CD4-positive, alpha-beta memory T cell (primary cell): ENCODE results near the gene TAF1C. TPM values are rescaled to one million over a fixed set of nuclear protein-coding genes. Genes with fewer than 3 reads are reported as not detected.

ENCODE experiments used
- CTCF ChIA-PET: fragments of 350-600 bp; sonication (Branson Sonifier 250); formaldehyde crosslinking; loops from one replicate; lab custom pipeline; 2021; ENCODE audit warnings: inconsistent platforms; ENCODE audit not compliant: partially characterized antibody; lab: Charles Lee
- POLR2A ChIA-PET: fragments of 350-600 bp; sonication (Branson Sonifier 250); formaldehyde crosslinking; loops from one replicate; lab custom pipeline; 2021; ENCODE audit not compliant: partially characterized antibody; lab: Charles Lee
- DNase-seq, 5 donors: peaks; one replicate each; pipeline versions ENCODE4 v3.0.0 to v3.0.0-alpha.2; 2020 to 2022; ENCODE audit warnings: mixed read lengths in 1 of 5
- H3K27ac ChIP-seq: one replicate; pipeline ENCODE4 v1.7.0; 2013; ENCODE audit warnings: low read depth, low read length
- H3K27me3 ChIP-seq: 2 replicates; pipeline ENCODE4 v1.7.0; 2013; ENCODE audit warnings: mild to moderate bottlenecking, low read length, moderate library complexity; ENCODE audit not compliant: insufficient read depth
- H3K36me3 ChIP-seq: 2 replicates; pipeline ENCODE4 v1.7.0; 2013; ENCODE audit warnings: mild to moderate bottlenecking, low read length, moderate library complexity; ENCODE audit not compliant: insufficient read depth
- H3K4me1 ChIP-seq: 2 replicates; pipeline ENCODE4 v1.7.0; 2013; ENCODE audit warnings: mild to moderate bottlenecking, low read length, moderate library complexity; ENCODE audit not compliant: insufficient read depth
- H3K4me3 ChIP-seq, 2 donors: one replicate each; pipeline ENCODE4 v1.7.0; 2013; ENCODE audit warnings: low read length in 2 of 2, mild to moderate bottlenecking in 1 of 2
- H3K9me3 ChIP-seq, 2 donors: one replicate each; pipeline ENCODE4 v1.7.0; 2013; ENCODE audit warnings: low read length in 2 of 2, control low read depth in 1 of 2; ENCODE audit not compliant: control insufficient read depth in 1 of 2
- H3K27ac Mint-ChIP-seq, 7 donors: one replicate each; pipeline ENCODE4 v1.8.0; 2020 to 2021; ENCODE audit warnings: mixed read lengths in 7 of 7, mild to moderate bottlenecking in 6 of 7, inconsistent platforms in 3 of 7, moderate library complexity in 3 of 7
- H3K27me3 Mint-ChIP-seq, 2 donors: one replicate each; pipeline ENCODE4 v1.8.0; 2020 to 2021; ENCODE audit warnings: mixed read lengths in 2 of 2
- H3K36me3 Mint-ChIP-seq, 2 donors: one replicate each; pipeline ENCODE4 v1.8.0; 2020 to 2021; ENCODE audit warnings: mixed read lengths in 2 of 2, inconsistent platforms in 1 of 2, mild to moderate bottlenecking in 1 of 2
- H3K4me1 Mint-ChIP-seq, 4 donors: one replicate each; pipeline ENCODE4 v1.8.0; 2020 to 2021; ENCODE audit warnings: mixed read lengths in 4 of 4, mild to moderate bottlenecking in 1 of 4
- H3K4me3 Mint-ChIP-seq, 8 donors: one replicate each; pipeline ENCODE4 v1.8.0; 2020 to 2021; ENCODE audit warnings: mixed read lengths in 8 of 8, mild to moderate bottlenecking in 7 of 8, moderate library complexity in 6 of 8, inconsistent platforms in 3 of 8
- H3K9me3 Mint-ChIP-seq, 8 donors: one replicate each; pipeline ENCODE4 v1.8.0; 2020 to 2021; ENCODE audit warnings: mixed read lengths in 8 of 8, mild to moderate bottlenecking in 5 of 8, inconsistent platforms in 3 of 8, moderate library complexity in 1 of 8
- intact Hi-C: fragments of 100-400 bp; cut with micrococcal nuclease; formaldehyde crosslinking; loops from one replicate; pipeline ENCODE4 v1.15.1; 2023
- polyA plus RNA-seq, 2 donors: library from polyadenylated mRNA; unstranded; fragments of 300-500 nt; fragmentation: Illumina TruSeq; gene quantifications; one replicate each; pipeline ENCODE4 v1.2.3, GENCODE V29; 2021
- total RNA-seq, 2 experiments: library from RNA; stranded (reverse); gene quantifications; one replicate each; pipeline ENCODE4 v1.2.3, GENCODE V29; 2021

TAF1C gene
- total and polyA plus RNA-seq, 4 experiments from 2014 or later: 4.1 to 102 (median 51.2) TPM

GRCh38 chr16:84138500-84138823, 48.4 kb downstream of the TAF1C start:
- Mint-ChIP-seq H3K4me3 (no peak overlapping the region), H3K36me3 (peaks cover 0 to 4% of the 10 kb centered on the region in 2 donors), H3K4me1 (peaks cover 12 to 26% (median 16%) of the 10 kb centered on the region in 4 donors), H3K9me3 (no peaks in the 10 kb centered on the region), H3K27ac (peak overlapping the region in 1 of 7 donors; percentile 19), H3K27me3 (no peaks in the 10 kb centered on the region)
- POLR2A ChIA-PET: interaction anchor here (1.9 kb wide), 1 partner anchor 21 kb away, joined by 8 read pairs; the partner anchor contains the start of gene MBTPS1
- no peaks in the 10 kb centered on the region for H3K36me3 ChIP-seq
- intact Hi-C loops: no loop called here
- H3K27me3 ChIP-seq: no peaks in the 10 kb centered on the region
- DNase-seq: no peak
- H3K4me3 ChIP-seq: no peak overlapping the region
- no peaks in the 10 kb centered on the region for H3K9me3 ChIP-seq
- H3K4me1 ChIP-seq: peaks cover under 1% of the 10 kb centered on the region
- CTCF ChIA-PET: no interaction called here
- no peak overlapping the region for H3K27ac ChIP-seq

GRCh38 chr16:84137769-84138357, 49.0 kb downstream of the TAF1C start:
- H3K4me1 Mint-ChIP-seq: peaks cover 8 to 20% (median 14%) of the 10 kb centered on the region in 4 donors
- no peaks in the 10 kb centered on the region for H3K4me1 ChIP-seq
- H3K27ac Mint-ChIP-seq: no peak overlapping the region
- H3K36me3 Mint-ChIP-seq: peaks cover 0 to 4% of the 10 kb centered on the region in 2 donors
- H3K27me3 Mint-ChIP-seq: no peaks in the 10 kb centered on the region
- ChIA-PET CTCF (interaction anchor here (0.6 kb wide), 1 partner anchor 19 kb away, joined by 3 read pairs; no protein-coding TSS in a partner anchor), POLR2A (interaction anchor here (1.9 kb wide), 1 partner anchor 21 kb away, joined by 8 read pairs; the partner anchor contains the start of gene MBTPS1)
- H3K36me3 ChIP-seq: no peaks in the 10 kb centered on the region
- intact Hi-C loops: no loop called here
- no peaks in the 10 kb centered on the region for H3K9me3 ChIP-seq
- no peaks in the 10 kb centered on the region for H3K27me3 ChIP-seq
- no peak for DNase-seq
- H3K9me3 Mint-ChIP-seq: no peaks in the 10 kb centered on the region
- no peak overlapping the region for H3K4me3 ChIP-seq
- peak overlapping the region in 1 of 8 donors; percentile 15 for H3K4me3 Mint-ChIP-seq
- no peak overlapping the region for H3K27ac ChIP-seq

- Histone ChIP-seq H3K27me3 (no peaks in the 10 kb centered on the region), H3K27ac (no peak overlapping the region), H3K9me3 (no peaks in the 10 kb centered on the region), H3K4me3 (no peak overlapping the region), H3K4me1 (no peaks in the 10 kb centered on the region), H3K36me3 (no peaks in the 10 kb centered on the region)
- no peak overlapping the region for H3K27ac Mint-ChIP-seq
- peak overlapping the region in 1 of 8 donors; percentile 15 for H3K4me3 Mint-ChIP-seq
- POLR2A ChIA-PET: no interaction called here
- H3K36me3 Mint-ChIP-seq: peaks cover 0 to 5% of the 10 kb centered on the region in 2 donors
- intact Hi-C loops: no loop called here
- peaks cover 8 to 18% (median 13%) of the 10 kb centered on the region in 4 donors for H3K4me1 Mint-ChIP-seq
- no peaks in the 10 kb centered on the region for H3K27me3 Mint-ChIP-seq
- CTCF ChIA-PET: no interaction called here
- H3K9me3 Mint-ChIP-seq: no peaks in the 10 kb centered on the region
- no peak for DNase-seq
Measured at GRCh38 chr16:84137287-84137686, 49.6 kb downstream of the TAF1C start.

- intact Hi-C loops: no loop called here
- H3K4me3 Mint-ChIP-seq: no peak overlapping the region
- no peaks in the 10 kb centered on the region for H3K36me3 ChIP-seq
- no peaks in the 10 kb centered on the region for H3K27me3 ChIP-seq
- no peak overlapping the region for H3K4me3 ChIP-seq
- ChIA-PET POLR2A (no interaction called here), CTCF (interaction anchor here (0.9 kb wide), 1 partner anchor 50 kb away, joined by 4 read pairs; the partner anchor contains the start of gene TAF1C)
- H3K4me1 ChIP-seq: no peaks in the 10 kb centered on the region
- H3K9me3 Mint-ChIP-seq: no peaks in the 10 kb centered on the region
- no peak for DNase-seq
- no peak overlapping the region for H3K27ac Mint-ChIP-seq
- H3K27ac ChIP-seq: no peak overlapping the region
- H3K9me3 ChIP-seq: no peaks in the 10 kb centered on the region
- no peaks in the 10 kb centered on the region for H3K27me3 Mint-ChIP-seq
- H3K4me1 Mint-ChIP-seq: peaks cover 8 to 18% (median 13%) of the 10 kb centered on the region in 4 donors
- H3K36me3 Mint-ChIP-seq: peaks cover 0 to 8% of the 10 kb centered on the region in 2 donors
Measured at GRCh38 chr16:84136331-84137125, 50.3 kb downstream of the TAF1C start.

- no peak overlapping the region for H3K4me3 ChIP-seq
- no peaks in the 10 kb centered on the region for H3K27me3 ChIP-seq
- H3K36me3 ChIP-seq: peaks cover 10% of the 10 kb centered on the region
- Mint-ChIP-seq H3K27me3 (no peaks in the 10 kb centered on the region), H3K9me3 (no peaks in the 10 kb centered on the region), H3K36me3 (peaks cover 3 to 26% of the 10 kb centered on the region in 2 donors), H3K4me1 (peaks cover 0 to 5% (median 1%) of the 10 kb centered on the region in 4 donors), H3K27ac (no peak overlapping the region), H3K4me3 (no peak overlapping the region)
- H3K27ac ChIP-seq: no peak overlapping the region
- ChIA-PET POLR2A (interaction anchor here (1.6 kb wide), 1 partner anchor 16 kb away, joined by 4 read pairs; the partner anchor contains the start of gene MBTPS1), CTCF (no interaction called here)
- H3K9me3 ChIP-seq: no peaks in the 10 kb centered on the region
- no peak for DNase-seq
- H3K4me1 ChIP-seq: no peaks in the 10 kb centered on the region
- intact Hi-C loops: no loop called here
Measured at GRCh38 chr16:84132527-84133285, 54.2 kb downstream of the TAF1C start.

- H3K4me3 Mint-ChIP-seq: no peak overlapping the region
- intact Hi-C loops: no loop called here
- H3K27ac Mint-ChIP-seq: no peak overlapping the region
- ChIA-PET POLR2A (interaction anchor here (1.2 kb wide), 1 partner anchor 14 kb away, joined by 3 read pairs; the partner anchor contains the start of genes DNAAF1 and HSDL1), CTCF (interaction anchor here (0.6 kb wide), 1 partner anchor 420 kb away, joined by 4 read pairs; no protein-coding TSS in a partner anchor)
- H3K27me3 Mint-ChIP-seq: no peaks in the 10 kb centered on the region
- H3K9me3 ChIP-seq: no peaks in the 10 kb centered on the region
- H3K4me3 ChIP-seq: no peak overlapping the region
- H3K36me3 ChIP-seq: peaks cover 10% of the 10 kb centered on the region
- no peak for DNase-seq
- H3K27ac ChIP-seq: no peak overlapping the region
- H3K36me3 Mint-ChIP-seq: peaks cover 9 to 33% of the 10 kb centered on the region in 2 donors
- H3K9me3 Mint-ChIP-seq: no peaks in the 10 kb centered on the region
- H3K4me1 Mint-ChIP-seq: peaks cover 0 to 2% (median 0%) of the 10 kb centered on the region in 4 donors
- H3K27me3 ChIP-seq: no peaks in the 10 kb centered on the region
- H3K4me1 ChIP-seq: no peaks in the 10 kb centered on the region
Measured at GRCh38 chr16:84131117-84131516, 55.7 kb downstream of the TAF1C start.
